NAMALWA (cell line): ENCODE results near the gene SIX1.

Source experiments
- DNase-seq: peaks from one replicate; pipeline ENCODE4 v3.0.0-alpha.2; 2015; ENCODE audit warnings: low spot score

SIX1 gene

GRCh38 chr14:60655119-60655897 lies 6.0 kb upstream of the SIX1 start:
- no peak for DNase-seq

GRCh38 chr14:60654334-60654821 lies 5.1 kb upstream of the SIX1 start:
- DNase-seq = no peak

GRCh38 chr14:60653701-60654161 lies 4.5 kb upstream of the SIX1 start:
- no peak for DNase-seq

GRCh38 chr14:60652674-60653651 lies 3.7 kb upstream of the SIX1 start:
- DNase-seq = no peak

- no peak for DNase-seq
Measured at GRCh38 chr14:60651796-60652673, 2.8 kb upstream of the SIX1 start.

- DNase-seq = no peak
Measured at GRCh38 chr14:60651086-60651795, 2.0 kb upstream of the SIX1 start.

GRCh38 chr14:60650373-60650961 lies 1.2 kb upstream of the SIX1 start:
- DNase-seq = no peak

- DNase-seq = no peak
Measured at GRCh38 chr14:60649875-60650372, 647 bp upstream of the SIX1 start.

GRCh38 chr14:60648249-60648933 lies 886 bp downstream of the SIX1 start:
- DNase-seq = no peak

- DNase-seq = no peak
Measured at GRCh38 chr14:60647837-60648248, 1.4 kb downstream of the SIX1 start.

GRCh38 chr14:60647081-60647836 lies 2.0 kb downstream of the SIX1 start:
- DNase-seq = no peak

- no peak for DNase-seq
Measured at GRCh38 chr14:60646226-60646818, 3.0 kb downstream of the SIX1 start.

- DNase-seq = no peak
Measured at GRCh38 chr14:60645126-60645741, 4.0 kb downstream of the SIX1 start.

- DNase-seq = no peak
Measured at GRCh38 chr14:60644666-60645065, 4.6 kb downstream of the SIX1 start.

GRCh38 chr14:60643463-60644314 lies 5.6 kb downstream of the SIX1 start:
- no peak for DNase-seq

- DNase-seq = no peak
Measured at GRCh38 chr14:60643141-60643462, 6.2 kb downstream of the SIX1 start.
